Measurements from ENCODE around the gene APBA2. TPM values are rescaled to one million over a fixed set of nuclear protein-coding genes. Genes with fewer than 3 reads are reported as not detected.

The APBA2 gene
- polyA plus RNA-seq, 2 of the 4 experiments (the other 2 are of a cell fraction), result 11.4 to 12.6 TPM

GRCh38 chr15:28960979-28961378 lies 75.2 kb downstream of the APBA2 start:
- TF ChIP-seq JUNB (IDR thresholded peaks at IDR 0.05), result 0 out of 2 replicates have a peak, but pooled peaks have one; percentile 36
- no peak for TF ChIP-seq BHLHE40 (IDR thresholded peaks at IDR 0.05; ENCODE audit: low read depth, low read length)
- TF ChIP-seq MAFK (IDR thresholded peaks at IDR 0.05; ENCODE audit: partially characterized antibody), result peak; percentile 10
- TF ChIP-seq USF2 (IDR thresholded peaks at IDR 0.05), result no peak
- peak; percentile 71 for TF ChIP-seq FOSL2 (IDR thresholded peaks at IDR 0.05)
- peak; percentile 92 for TF ChIP-seq FOSL2 (CRISPR knock-in tag; IDR thresholded peaks at IDR 0.05)
- no peaks in the 10 kb centered on the region for H3K9me3 ChIP-seq
- POLR2A ChIA-PET, result interaction anchor here (0.6 to 0.7 kb wide), 2 partner anchors 9 to 701 kb away, joined by 3 to 7 read pairs; no protein-coding TSS in a partner anchor
- no peak for FAIRE-seq
- H3K4me2 ChIP-seq, result peak overlapping the region; percentile 39; the same call in 2 of the 3 replicates
- peaks cover 7% of the 10 kb centered on the region for H3K4me1 ChIP-seq
- peak; percentile 86 to 91 for ATAC-seq
- no peak overlapping the region for H3K4me3 ChIP-seq
- peak overlapping the region; percentile 9 to 37; a peak in 4 of 6 replicates for H3K27ac ChIP-seq
- DNase-seq (ENCODE audit: low read depth in 1 of 2, low spot score in 1 of 2), result peak; percentile 48 to 89
- CTCF ChIA-PET, result interaction anchor here (0.6 to 1.1 kb wide), 3 partner anchors 17 to 774 kb away, joined by 3 to 4 read pairs (median 3); no protein-coding TSS in a partner anchor
- WGBS (ENCODE audit: missing lambda C conversion rate), result 20% methylated on average over 9 of the region's 9 CpGs

GRCh38 chr15:28961391-28961790 lies 75.6 kb downstream of the APBA2 start:
- peak overlapping the region; percentile 9 to 37; a peak in 4 of 6 replicates for H3K27ac ChIP-seq
- no peak for DNase-seq (ENCODE audit: low read depth in 1 of 2, low spot score in 1 of 2)
- WGBS (ENCODE audit: missing lambda C conversion rate), result 95% methylated on average over 12 of the region's 12 CpGs

GRCh38 chr15:28962851-28963710 lies 77.3 kb downstream of the APBA2 start:
- DNase-seq (ENCODE audit: low read depth in 1 of 2, low spot score in 1 of 2) (no peak), FAIRE-seq (no peak)
- peaks cover 7% of the 10 kb centered on the region for H3K4me1 ChIP-seq

More at GRCh38 chr15:28961391-28961790, 75.6 kb downstream of the APBA2 start:
- peak overlapping the region; percentile 39; the same call in 2 of the 3 replicates for H3K4me2 ChIP-seq
- ChIA-PET POLR2A (interaction anchor here (0.6 kb wide), 1 partner anchor 9 kb away, joined by 7 read pairs; no protein-coding TSS in a partner anchor), CTCF (interaction anchor here (0.8 kb wide), 1 partner anchor 11 kb away, joined by 4 read pairs; no protein-coding TSS in a partner anchor)
- H3K4me1 ChIP-seq, result peaks cover 7% of the 10 kb centered on the region
- H3K4me3 ChIP-seq, result no peak overlapping the region
- FAIRE-seq, result no peak
- peak in 1 of 2 experiments; percentile 14; a peak in 3 of 6 replicates for ATAC-seq
- TF ChIP-seq ESRRA (IDR thresholded peaks at IDR 0.05; ENCODE audit: borderline replicate concordance, low read length), result no peak
- no peak for TF ChIP-seq POLR2AphosphoS2 (conservative IDR thresholded peaks at IDR 0.05; ENCODE audit: low read length)
- no peak for TF ChIP-seq RCOR1 (IDR thresholded peaks at IDR 0.05; ENCODE audit: low read depth, low read length)
- TF ChIP-seq ZFP36 (IDR thresholded peaks at IDR 0.05; ENCODE audit: borderline replicate concordance, partially characterized antibody), result peak; percentile 20
- no peak for TF ChIP-seq TP53 (CRISPR knock-in tag; IDR thresholded peaks at IDR 0.05)
- TF ChIP-seq HEYL (CRISPR knock-in tag; IDR thresholded peaks at IDR 0.05), result no peak
- no peak for TF ChIP-seq EHF (CRISPR knock-in tag; IDR thresholded peaks at IDR 0.05)
- no peak for TF ChIP-seq NPAS2 (CRISPR knock-in tag; IDR thresholded peaks at IDR 0.05; ENCODE audit: borderline replicate concordance)
- H3K9me3 ChIP-seq, result no peaks in the 10 kb centered on the region

More at GRCh38 chr15:28962851-28963710, 77.3 kb downstream of the APBA2 start:
- ChIA-PET POLR2A (no interaction called here), CTCF (interaction anchor here (1.4 kb wide), 1 partner anchor 141 kb away, joined by 3 read pairs; no protein-coding TSS in a partner anchor)
- Histone ChIP-seq H3K4me2 (no peak overlapping the region), H3K4me3 (no peak overlapping the region), H3K27ac (no peak overlapping the region), H3K9me3 (no peaks in the 10 kb centered on the region)
- WGBS (ENCODE audit: missing lambda C conversion rate), result 89% methylated on average over 8 of the region's 8 CpGs
- TF ChIP-seq RCOR1 (IDR thresholded peaks at IDR 0.05; ENCODE audit: low read depth, low read length) (no peak), RAD21 (conservative IDR thresholded peaks at IDR 0.05 in 1 of 2, IDR thresholded peaks at IDR 0.05 in 1 of 2) (no peak), MAFK (IDR thresholded peaks at IDR 0.05; ENCODE audit: partially characterized antibody) (no peak), MAX (IDR thresholded peaks at IDR 0.05) (no peak), HMGXB4 (CRISPR knock-in tag; IDR thresholded peaks at IDR 0.05; ENCODE audit: borderline replicate concordance) (no peak), ZC3H11A (IDR thresholded peaks at IDR 0.05) (no peak), USF2 (IDR thresholded peaks at IDR 0.05) (no peak), ATOH8 (CRISPR knock-in tag; IDR thresholded peaks at IDR 0.05; ENCODE audit: low read depth) (no peak)
- no peak for ATAC-seq
